Fibroblast of mammary gland (primary cell): ENCODE results near the gene ATG4D.
"Not testable (repeated sequence)": the region's sequence is repeated elsewhere in the genome, so short reads cannot be mapped to it uniquely, and the experiment has no call there.

Experiments used
- DNase-seq: peaks from one replicate; pipeline ENCODE4 v3.0.0-alpha.2; 2010; ENCODE audit warnings: low read depth
- H3K4me3 ChIP-seq: 2 replicates; pipeline ENCODE4 v1.5.1; 2011; ENCODE audit warnings: low read depth, mild to moderate bottlenecking, low read length, moderate library complexity; ENCODE audit not compliant: control insufficient read depth
- TF ChIP-seq, protein P1 (sequence below): conservative IDR thresholded peaks from 2 replicates; pipeline ENCODE4 v1.5.1; 2011; ENCODE audit warnings: low read depth, low read length, inconsistent platforms; ENCODE audit not compliant: control insufficient read depth, insufficient read depth

Gene ATG4D

GRCh38 chr19:10519421-10519820, 24.3 kb upstream of the ATG4D start:
- no peak overlapping the region for H3K4me3 ChIP-seq
- TF ChIP-seq, protein P1, sequence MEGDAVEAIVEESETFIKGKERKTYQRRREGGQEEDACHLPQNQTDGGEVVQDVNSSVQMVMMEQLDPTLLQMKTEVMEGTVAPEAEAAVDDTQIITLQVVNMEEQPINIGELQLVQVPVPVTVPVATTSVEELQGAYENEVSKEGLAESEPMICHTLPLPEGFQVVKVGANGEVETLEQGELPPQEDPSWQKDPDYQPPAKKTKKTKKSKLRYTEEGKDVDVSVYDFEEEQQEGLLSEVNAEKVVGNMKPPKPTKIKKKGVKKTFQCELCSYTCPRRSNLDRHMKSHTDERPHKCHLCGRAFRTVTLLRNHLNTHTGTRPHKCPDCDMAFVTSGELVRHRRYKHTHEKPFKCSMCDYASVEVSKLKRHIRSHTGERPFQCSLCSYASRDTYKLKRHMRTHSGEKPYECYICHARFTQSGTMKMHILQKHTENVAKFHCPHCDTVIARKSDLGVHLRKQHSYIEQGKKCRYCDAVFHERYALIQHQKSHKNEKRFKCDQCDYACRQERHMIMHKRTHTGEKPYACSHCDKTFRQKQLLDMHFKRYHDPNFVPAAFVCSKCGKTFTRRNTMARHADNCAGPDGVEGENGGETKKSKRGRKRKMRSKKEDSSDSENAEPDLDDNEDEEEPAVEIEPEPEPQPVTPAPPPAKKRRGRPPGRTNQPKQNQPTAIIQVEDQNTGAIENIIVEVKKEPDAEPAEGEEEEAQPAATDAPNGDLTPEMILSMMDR: no peak
- no peak for DNase-seq

- DNase-seq: no peak
- TF ChIP-seq, protein P1: no peak
- H3K4me3 ChIP-seq: no peak overlapping the region
Measured at GRCh38 chr19:10520652-10521318, 22.9 kb upstream of the ATG4D start.

GRCh38 chr19:10521461-10522171, 22.1 kb upstream of the ATG4D start:
- TF ChIP-seq, protein P1: no peak
- no peak for DNase-seq

DNA sequence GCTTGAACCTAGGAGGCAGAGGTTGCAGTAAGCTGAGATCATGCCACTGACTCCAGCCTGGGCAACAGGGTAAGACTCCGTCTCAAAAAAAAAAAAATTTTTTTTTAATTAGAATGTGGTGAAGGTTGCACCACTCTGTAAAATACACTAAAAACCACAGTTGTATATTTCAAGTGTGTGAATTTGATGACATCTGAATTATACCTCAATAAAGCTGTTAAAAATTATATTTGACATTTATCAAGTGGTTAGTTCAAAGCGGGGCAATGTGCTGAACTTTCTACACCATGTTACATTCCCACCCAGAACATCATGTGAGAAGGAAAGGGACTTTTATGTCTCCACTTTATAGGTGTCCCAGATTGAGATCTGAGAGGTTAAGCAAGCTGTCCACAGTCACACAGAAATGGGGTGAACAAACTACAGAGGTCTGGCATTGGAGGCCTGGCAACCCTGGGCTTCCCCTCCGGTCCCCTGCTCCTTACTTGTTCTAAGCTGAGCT, 20.5 kb upstream of the ATG4D start:
- H3K4me3 ChIP-seq: no peak overlapping the region
- TF ChIP-seq, protein P1: no peak
- DNase-seq: no peak

More at GRCh38 chr19:10521461-10522171, 22.1 kb upstream of the ATG4D start:
- no peak overlapping the region for H3K4me3 ChIP-seq

DNA sequence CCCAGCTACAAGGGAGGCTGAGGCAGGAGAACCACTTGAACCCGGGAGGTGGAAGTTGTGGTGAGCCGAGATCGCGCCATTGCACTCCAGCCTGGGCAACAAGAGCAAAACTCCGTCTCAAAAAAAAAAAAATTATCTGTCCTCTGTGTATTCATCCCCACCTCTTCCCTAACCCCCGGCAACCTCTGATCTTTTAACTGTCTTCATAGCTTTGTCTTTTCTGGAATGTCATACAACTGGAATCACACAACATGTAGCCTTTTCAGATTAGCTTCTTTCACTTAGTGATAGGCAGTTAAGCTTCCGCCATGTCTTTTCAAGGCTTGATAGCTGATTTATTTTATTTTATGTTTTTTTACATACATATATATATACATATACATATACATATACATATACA, 18.1 kb upstream of the ATG4D start:
- TF ChIP-seq, protein P1: no peak
- H3K4me3 ChIP-seq: no peak overlapping the region

GRCh38 chr19:10526887-10527286, 16.8 kb upstream of the ATG4D start:
- not testable (repeated sequence) for H3K4me3 ChIP-seq, DNase-seq

More for the DNA sequence above, 18.1 kb upstream of the ATG4D start:
- no peak for DNase-seq

GRCh38 chr19:10532457-10532856, 11.2 kb upstream of the ATG4D start:
- no peak for DNase-seq
- no peak overlapping the region for H3K4me3 ChIP-seq

More at GRCh38 chr19:10532457-10532856, 11.2 kb upstream of the ATG4D start:
- TF ChIP-seq, protein P1: no peak
